ENCODE data around the gene BABAM1. TPM values are rescaled to one million over a fixed set of nuclear protein-coding genes. Genes with fewer than 3 reads are reported as not detected.
"Not testable (repeated sequence)": the region's sequence is repeated elsewhere in the genome, so short reads cannot be mapped to it uniquely, and the experiment has no call there.

The BABAM1 gene
- total RNA-seq, 3 donors from 2014 or later, result 124 to 130 (median 128) TPM

DNA sequence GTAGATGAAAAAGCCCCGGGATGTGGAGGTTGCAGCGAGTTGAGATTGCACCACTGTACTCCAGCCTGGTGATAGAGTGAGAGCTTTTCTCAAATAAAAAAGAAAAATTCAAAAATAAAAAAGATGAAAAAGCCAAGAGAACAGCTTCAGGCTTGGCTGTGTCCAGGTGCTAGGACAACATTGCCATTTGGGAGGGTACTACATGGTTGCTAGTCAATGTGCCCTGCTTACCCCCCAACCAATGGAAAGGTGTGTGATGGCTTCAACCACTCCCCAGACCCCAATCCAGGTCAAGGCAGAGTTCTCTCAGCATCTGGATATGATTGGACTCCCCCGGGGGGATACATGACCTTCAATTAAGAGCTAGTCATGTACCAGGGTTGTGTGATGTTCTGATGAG lies 12.2 kb downstream of the BABAM1 start:
- Mint-ChIP-seq H3K36me3 (ENCODE audit: insufficient read depth) (peaks cover 20% of the 10 kb centered on the region), H3K4me1 (ENCODE audit: low read depth) (peaks cover 7% of the 10 kb centered on the region), H3K27me3 (ENCODE audit: low read depth) (no peaks in the 10 kb centered on the region), H3K4me3 (no peak overlapping the region), H3K9me3 (no peaks in the 10 kb centered on the region)
- DNase-seq (no peak), ATAC-seq (no peak)

DNA sequence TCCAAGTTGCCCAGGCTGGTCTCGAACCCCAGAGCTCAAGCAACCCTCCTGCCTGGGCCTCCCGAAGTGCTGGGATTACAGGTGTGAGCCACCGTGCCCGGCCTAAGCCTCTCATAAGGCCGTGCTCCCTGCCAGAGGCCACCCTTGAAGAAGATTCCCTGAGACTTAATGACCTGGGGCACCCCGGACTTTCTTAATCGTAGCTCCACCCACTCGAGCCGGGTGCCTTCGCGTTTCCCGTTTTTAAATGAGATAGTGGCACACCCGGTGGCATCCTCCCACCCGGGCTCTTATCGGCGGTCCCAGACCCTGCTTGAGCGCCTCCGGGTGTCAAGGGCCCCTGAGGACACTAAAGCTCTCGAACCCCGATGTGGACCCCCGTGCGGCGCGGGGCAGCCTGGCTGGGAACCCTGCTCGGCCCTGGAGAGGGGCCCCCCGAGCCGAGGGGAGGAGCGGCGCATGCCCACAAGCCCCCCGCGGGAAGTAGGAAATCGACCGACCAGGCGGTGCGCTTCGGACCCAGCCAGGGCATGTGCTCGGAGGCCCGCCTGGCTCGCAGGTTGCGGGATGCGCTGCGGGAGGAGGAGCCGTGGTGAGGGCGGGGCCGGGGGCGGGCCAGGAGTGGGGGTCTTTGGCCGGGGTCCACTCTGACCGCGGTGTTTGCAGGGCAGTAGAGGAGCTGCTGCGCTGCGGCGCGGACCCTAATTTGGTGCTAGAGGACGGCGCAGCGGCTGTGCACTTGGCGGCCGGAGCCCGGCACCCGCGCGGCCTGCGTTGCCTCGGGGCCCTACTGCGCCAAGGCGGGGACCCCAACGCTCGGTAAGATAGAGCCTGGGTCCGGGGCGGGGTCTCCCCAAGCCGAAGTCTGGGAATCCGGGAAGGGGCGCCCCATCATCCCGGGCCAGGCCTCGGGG lies 14.4 kb downstream of the BABAM1 start, which contains the start of gene ANKLE1:
TSS of gene ANKLE1 (plus strand) at position 511 of the 914 bp plus-strand sequence. CDS start at position 531, 20 bp downstream.
- Mint-ChIP-seq H3K27me3 (ENCODE audit: low read depth) (peaks cover under 1% of the 10 kb centered on the region), H3K4me3 (peak within 1 kb of the TSS; percentile 82), H3K36me3 (ENCODE audit: insufficient read depth) (peaks cover 6% of the 10 kb centered on the region), H3K4me1 (ENCODE audit: low read depth) (peaks cover 7% of the 10 kb centered on the region), H3K9me3 (no peaks in the 10 kb centered on the region)
- DNase-seq (no peak), ATAC-seq (peak; percentile 25 to 57)

DNA sequence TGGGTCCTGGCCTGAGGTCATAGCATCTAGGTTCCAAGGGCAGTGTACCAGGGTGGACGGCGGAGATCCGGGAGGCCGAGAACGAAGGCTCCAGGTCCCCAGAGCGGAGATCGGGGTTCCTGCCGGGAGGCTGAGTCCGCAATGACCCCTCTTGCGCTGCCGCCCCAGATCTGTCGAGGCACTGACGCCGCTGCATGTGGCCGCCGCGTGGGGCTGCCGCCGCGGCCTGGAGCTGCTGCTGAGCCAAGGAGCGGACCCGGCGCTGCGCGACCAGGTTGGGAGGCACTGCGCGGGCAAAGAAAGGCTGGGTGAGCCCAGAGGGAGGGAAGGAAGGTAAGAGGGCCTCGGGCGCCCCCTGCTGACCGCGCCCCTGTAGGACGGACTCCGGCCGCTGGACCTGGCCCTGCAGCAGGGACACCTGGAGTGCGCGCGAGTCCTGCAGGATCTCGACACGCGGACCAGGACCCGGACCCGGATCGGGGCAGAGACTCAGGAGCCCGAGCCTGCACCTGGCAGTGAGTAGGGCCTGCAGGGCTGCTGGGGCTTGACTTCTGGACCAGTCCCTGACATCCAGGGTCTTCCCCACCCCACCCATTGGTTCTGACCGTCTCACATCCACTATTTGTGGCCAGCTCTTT lies 15.4 kb downstream of the BABAM1 start:
- H3K9me3 Mint-ChIP-seq, result no peaks in the 10 kb centered on the region
- H3K4me3 Mint-ChIP-seq, result peak overlapping the region; percentile 82
- peaks cover under 1% of the 10 kb centered on the region for H3K36me3 Mint-ChIP-seq (ENCODE audit: insufficient read depth)
- H3K27me3 Mint-ChIP-seq (ENCODE audit: low read depth), result peaks cover 4% of the 10 kb centered on the region
- DNase-seq, result peak; percentile 73
- ATAC-seq, result peak; percentile 91 to 95
- peaks cover 7% of the 10 kb centered on the region for H3K4me1 Mint-ChIP-seq (ENCODE audit: low read depth)

GRCh38 chr19:17283504-17283996 lies 16.3 kb downstream of the BABAM1 start:
- Mint-ChIP-seq H3K4me1 (ENCODE audit: low read depth) (peaks cover 7% of the 10 kb centered on the region), H3K9me3 (no peaks in the 10 kb centered on the region), H3K27me3 (ENCODE audit: low read depth) (peaks cover 8% of the 10 kb centered on the region), H3K4me3 (no peak overlapping the region), H3K36me3 (ENCODE audit: insufficient read depth) (no peaks in the 10 kb centered on the region)
- ATAC-seq, result no peak
- no peak for DNase-seq

GRCh38 chr19:17285415-17286135 lies 18.3 kb downstream of the BABAM1 start:
- Mint-ChIP-seq H3K9me3 (no peaks in the 10 kb centered on the region), H3K27me3 (ENCODE audit: low read depth) (peaks cover 13% of the 10 kb centered on the region), H3K4me3 (no peak overlapping the region), H3K36me3 (ENCODE audit: insufficient read depth) (no peaks in the 10 kb centered on the region), H3K4me1 (ENCODE audit: low read depth) (peaks cover 9% of the 10 kb centered on the region)
- ATAC-seq (no peak), DNase-seq (no peak)

DNA sequence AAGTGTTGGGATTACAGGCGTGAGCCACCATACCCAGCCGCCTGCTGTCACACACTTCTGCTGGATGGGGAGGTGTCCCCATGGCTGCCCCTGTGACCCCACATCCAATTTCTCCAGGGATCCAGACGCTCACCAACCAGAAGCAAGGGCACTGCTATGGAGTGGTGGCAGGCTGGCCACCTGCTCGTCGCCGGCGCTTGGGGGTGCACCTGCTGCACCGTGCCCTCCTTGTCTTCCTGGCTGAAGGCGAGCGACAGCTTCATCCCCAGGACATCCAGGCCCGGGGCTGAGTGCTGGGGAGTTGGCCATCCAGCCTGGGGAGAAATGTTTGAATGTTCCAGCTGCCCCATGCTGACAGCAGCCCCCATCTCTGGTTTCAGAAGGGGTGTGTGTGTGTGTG lies 19.0 kb downstream of the BABAM1 start:
- no peaks in the 10 kb centered on the region for H3K36me3 Mint-ChIP-seq (ENCODE audit: insufficient read depth)
- H3K4me3 Mint-ChIP-seq, result no peak overlapping the region

DNA sequence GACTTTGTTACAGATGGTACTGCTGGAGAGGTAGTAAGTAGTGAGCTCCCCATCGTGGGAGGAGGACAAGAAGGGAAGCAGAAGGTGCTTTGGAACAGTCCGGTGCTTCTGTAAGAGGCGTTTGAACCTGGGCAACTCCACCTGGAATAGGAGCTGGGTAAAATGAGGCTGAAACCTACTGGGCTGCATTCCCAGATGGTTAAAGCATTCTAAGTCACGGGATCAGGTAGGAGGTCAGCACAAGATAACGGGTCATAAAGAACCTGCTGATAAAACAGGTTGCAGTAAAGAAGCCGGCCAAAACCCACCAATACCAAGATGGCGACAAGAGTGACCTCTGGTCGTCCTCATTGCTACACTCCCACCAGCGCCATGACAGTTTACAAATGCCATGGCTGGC lies 19.5 kb downstream of the BABAM1 start:
- Mint-ChIP-seq H3K4me3 (no peak overlapping the region), H3K4me1 (ENCODE audit: low read depth) (peaks cover 4% of the 10 kb centered on the region), H3K9me3 (no peaks in the 10 kb centered on the region), H3K27me3 (ENCODE audit: low read depth) (peaks cover 13% of the 10 kb centered on the region), H3K36me3 (ENCODE audit: insufficient read depth) (no peaks in the 10 kb centered on the region)
- DNase-seq (no peak), ATAC-seq (no peak)

More for the DNA sequence above, 19.0 kb downstream of the BABAM1 start:
- Mint-ChIP-seq H3K9me3 (no peaks in the 10 kb centered on the region), H3K27me3 (ENCODE audit: low read depth) (peaks cover 13% of the 10 kb centered on the region), H3K4me1 (ENCODE audit: low read depth) (peaks cover 7% of the 10 kb centered on the region)
- no peak for ATAC-seq
- DNase-seq, result no peak

GRCh38 chr19:17289489-17289888 lies 22.2 kb downstream of the BABAM1 start:
- Mint-ChIP-seq H3K36me3 (ENCODE audit: insufficient read depth) (no peaks in the 10 kb centered on the region), H3K4me1 (ENCODE audit: low read depth) (peaks cover 7% of the 10 kb centered on the region), H3K27me3 (ENCODE audit: low read depth) (peaks cover 13% of the 10 kb centered on the region), H3K9me3 (no peaks in the 10 kb centered on the region), H3K4me3 (no peak overlapping the region)
- ATAC-seq (no peak), DNase-seq (no peak)

- H3K9me3 Mint-ChIP-seq, result no peaks in the 10 kb centered on the region
- DNase-seq (peak; percentile 75), ATAC-seq (peak; percentile 96 to 98)
- no peaks in the 10 kb centered on the region for H3K36me3 Mint-ChIP-seq (ENCODE audit: insufficient read depth)
- H3K4me3 Mint-ChIP-seq, result peak overlapping the region; percentile 85
- H3K27me3 Mint-ChIP-seq (ENCODE audit: low read depth), result peaks cover 10% of the 10 kb centered on the region
- H3K4me1 Mint-ChIP-seq (ENCODE audit: low read depth), result peaks cover 7% of the 10 kb centered on the region
Measured at GRCh38 chr19:17292301-17293074, 25.2 kb downstream of the BABAM1 start.

DNA sequence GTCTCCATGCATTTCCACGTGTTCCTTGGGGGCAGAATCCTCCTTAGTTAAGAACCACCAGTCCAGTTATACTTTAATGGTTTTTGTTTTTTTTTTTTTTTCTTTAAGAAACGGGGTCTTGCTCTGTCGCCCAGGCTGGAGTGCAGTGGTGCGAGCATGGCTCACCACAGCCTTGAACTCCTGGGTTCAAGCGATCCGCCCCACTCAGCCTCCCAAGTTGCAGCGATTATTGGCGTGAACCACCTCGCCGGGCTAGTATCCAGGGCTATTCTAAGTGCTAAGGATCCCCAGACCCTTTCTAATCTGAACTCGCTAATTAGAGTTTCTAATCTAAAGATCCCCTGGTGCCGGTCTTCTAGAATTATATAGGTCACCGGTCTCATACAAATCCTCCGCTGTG lies 26.4 kb downstream of the BABAM1 start:
- Mint-ChIP-seq H3K9me3 (no peaks in the 10 kb centered on the region), H3K36me3 (ENCODE audit: insufficient read depth) (no peaks in the 10 kb centered on the region), H3K4me3 (no peak overlapping the region), H3K4me1 (ENCODE audit: low read depth) (peaks cover 7% of the 10 kb centered on the region), H3K27me3 (ENCODE audit: low read depth) (peaks cover 5% of the 10 kb centered on the region)
- ATAC-seq (no peak), DNase-seq (no peak)

- H3K9me3 Mint-ChIP-seq, result no peaks in the 10 kb centered on the region
- ATAC-seq (peak in 1 of 2 donors; percentile 27), DNase-seq (peak; percentile 40)
- H3K4me3 Mint-ChIP-seq, result no peak overlapping the region
- no peaks in the 10 kb centered on the region for H3K36me3 Mint-ChIP-seq (ENCODE audit: insufficient read depth)
- peaks cover 7% of the 10 kb centered on the region for H3K4me1 Mint-ChIP-seq (ENCODE audit: low read depth)
- peaks cover 2% of the 10 kb centered on the region for H3K27me3 Mint-ChIP-seq (ENCODE audit: low read depth)
Measured at GRCh38 chr19:17294051-17294891, 27.0 kb downstream of the BABAM1 start.

DNA sequence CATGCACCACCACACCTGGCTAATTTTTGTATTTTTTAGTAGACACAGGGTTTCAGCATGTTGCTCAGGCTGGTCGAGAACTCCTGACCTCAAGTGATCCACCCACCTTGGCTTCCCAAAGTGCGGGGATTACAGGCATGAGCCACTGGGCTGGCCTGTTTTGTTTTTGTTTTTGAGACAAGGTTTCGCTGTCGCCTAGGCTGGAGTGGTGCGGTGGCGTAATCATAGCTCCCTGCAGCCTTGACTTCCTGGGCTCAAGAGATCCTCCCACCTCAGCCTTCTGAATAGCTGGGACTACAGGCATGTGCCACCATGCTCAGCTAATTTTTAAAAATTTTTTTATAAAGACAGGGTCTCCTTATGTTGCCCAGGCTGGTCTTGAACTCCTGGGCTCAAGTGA lies 28.3 kb downstream of the BABAM1 start:
- not testable (repeated sequence) for H3K4me3 Mint-ChIP-seq; ATAC-seq; H3K9me3 Mint-ChIP-seq; H3K27me3 Mint-ChIP-seq (ENCODE audit: low read depth); H3K4me1 Mint-ChIP-seq (ENCODE audit: low read depth); H3K36me3 Mint-ChIP-seq (ENCODE audit: insufficient read depth); DNase-seq

- Mint-ChIP-seq H3K4me3 (no peak overlapping the region), H3K27me3 (ENCODE audit: low read depth) (no peaks in the 10 kb centered on the region), H3K9me3 (no peaks in the 10 kb centered on the region), H3K36me3 (ENCODE audit: insufficient read depth) (no peaks in the 10 kb centered on the region), H3K4me1 (ENCODE audit: low read depth) (peaks cover 6% of the 10 kb centered on the region)
- ATAC-seq (no peak), DNase-seq (no peak)
Measured at GRCh38 chr19:17296273-17296672, 29.0 kb downstream of the BABAM1 start.

All from activated T-cell treated with anti-CD3 and anti-CD28 coated beads, Interleukin-2, amount 50 U/mL, for 4 hours (primary cell).